Kidney (tissue), 14 donors: ENCODE measurements around the gene PSMC3. TPM values are rescaled to one million over a fixed set of nuclear protein-coding genes. Genes with fewer than 3 reads are reported as not detected.

Experiments
- DNase-seq, 5 donors: peaks; one replicate each; pipeline ENCODE4 v3.0.0-alpha.2; 2013 to 2020
- FAIRE-seq: peaks from 2 replicates; lab custom pipeline; 2012; peaks lifted over from hg19 to GRCh38; lab: Jason Lieb, UNC
- H3K27ac ChIP-seq, 2 donors: one replicate each; pipeline ENCODE4 v1.7.0; 2013; ENCODE audit warnings: low read depth in 2 of 2, low read length in 2 of 2, inconsistent platforms in 1 of 2
- H3K27me3 ChIP-seq: one replicate; pipeline ENCODE4 v1.7.1; 2013; ENCODE audit warnings: low read length, inconsistent platforms; ENCODE audit not compliant: control insufficient read depth, insufficient read depth
- H3K36me3 ChIP-seq, 3 donors: one replicate each; pipeline versions ENCODE4 v1.7.0 to v1.7.1; 2013; ENCODE audit warnings: low read length in 3 of 3, control low read depth in 1 of 3, inconsistent platforms in 1 of 3; ENCODE audit not compliant: insufficient read depth in 3 of 3, control insufficient read depth in 2 of 3
- H3K4me1 ChIP-seq, 3 donors: one replicate each; pipeline versions ENCODE4 v1.7.0 to v1.7.1; 2013; ENCODE audit warnings: low read length in 3 of 3, inconsistent platforms in 1 of 3, low read depth in 1 of 3; ENCODE audit not compliant: control insufficient read depth in 2 of 3, insufficient read depth in 2 of 3
- H3K4me3 ChIP-seq, 3 donors: one replicate each; pipeline versions ENCODE4 v1.7.0 to v1.8.1; 2013; ENCODE audit warnings: low read length in 3 of 3, control low read depth in 1 of 3, inconsistent platforms in 1 of 3
- H3K9ac ChIP-seq, 3 donors: one replicate each; pipeline versions ENCODE4 v1.7.0 to v1.7.1; 2013; ENCODE audit warnings: low read length in 3 of 3, control low read depth in 1 of 3, inconsistent platforms in 1 of 3
- H3K9me3 ChIP-seq, 3 donors: one replicate each; pipeline versions ENCODE4 v1.7.0 to v1.7.1; 2013; ENCODE audit warnings: low read length in 3 of 3, control low read depth in 1 of 3, inconsistent platforms in 1 of 3; ENCODE audit not compliant: control insufficient read depth in 2 of 3, insufficient read depth in 1 of 3
- intact Hi-C: fragments of 100-400 bp; cut with DNase I; formaldehyde crosslinking; loops from one replicate; pipeline ENCODE4 v1.11.1; 2022
- polyA plus RNA-seq: library from polyadenylated mRNA; stranded (reverse); fragments of 350-450 nt; fragmentation: Illumina TruSeq; extraction: RNeasy Lipid Tissue Mini Kit (QIAGEN cat#74804); gene quantifications from one replicate; pipeline ENCODE4 v1.2.3, GENCODE V29; 2014; ENCODE audit warnings: low read depth, low replicate concordance; ENCODE audit not compliant: insufficient read depth
- total RNA-seq: library from RNA; stranded (reverse); fragmentation: NEBNext Ultra II Directional; extraction: Animal tissue kit (Norgen Biotek cat#: 25700); gene quantifications from one replicate; pipeline ENCODE4 v1.2.1, GENCODE V29; 2021
- TF ChIP-seq, protein P1 (sequence below): IDR thresholded peaks from 3 replicates; pipeline ENCODE4 v1.5.1; 2012; ENCODE audit warnings: mild to moderate bottlenecking, moderate library complexity, borderline replicate concordance; ENCODE audit not compliant: insufficient read depth; ENCODE audit errors: extremely low read depth
- donor health status: control.
- donor health status: control.
- donor health status: control.
- donor health status: control.
- donor health status: control.
- donor health status: DM: yes; HTN: yes; CAD: no.
- donor health status: Normal renal cell carcinoma (clear cell type).

PSMC3 gene
- total and polyA plus RNA-seq, 2 donors from 2014 or later, result 103 to 171 TPM

DNA sequence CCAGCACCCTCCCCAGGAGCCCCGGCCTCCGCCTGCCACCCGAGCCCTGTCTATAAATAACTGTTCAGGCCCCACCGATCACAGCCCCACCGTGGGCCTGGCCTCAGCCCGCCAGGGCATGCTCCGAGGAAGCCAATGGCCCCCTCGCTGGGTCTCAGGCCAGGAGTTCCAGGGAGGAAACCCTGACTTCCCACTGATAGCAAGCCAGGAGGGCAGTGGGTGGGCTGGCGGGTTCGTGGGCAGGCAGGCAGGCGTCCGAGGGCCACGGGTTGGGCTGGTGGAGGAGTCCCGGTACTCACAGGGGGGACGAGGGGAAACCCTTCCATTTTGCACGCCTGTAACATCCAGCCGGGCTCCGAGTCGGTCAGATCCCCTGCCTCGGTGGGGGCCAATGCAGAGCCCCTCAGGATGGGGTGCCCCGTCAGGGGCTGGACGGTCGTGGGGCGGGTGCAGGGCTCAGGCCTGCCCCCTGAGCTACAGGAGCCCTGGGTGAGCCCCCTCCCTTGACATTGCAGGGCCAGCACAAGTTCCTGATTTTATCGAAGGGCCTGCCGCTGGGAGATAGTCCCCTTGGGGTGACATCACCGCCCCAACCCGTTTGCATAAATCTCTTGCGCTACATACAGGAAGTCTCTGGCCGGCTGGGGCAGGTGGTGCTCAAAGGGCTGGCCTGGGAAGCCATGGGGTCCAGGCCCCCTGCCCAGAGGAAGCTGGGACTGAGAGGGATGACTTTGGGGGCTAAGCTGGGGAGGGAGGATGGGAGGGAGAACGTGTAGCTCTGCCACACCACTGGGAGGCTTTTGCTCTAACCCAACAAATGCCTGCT is 48.0 kb downstream of the PSMC3 start, which contains the start of gene SPI1:
TSS of gene SPI1 (minus strand) at position 538 of the 826 bp plus-strand sequence. CDS start at position 344, 194 bp downstream.
- FAIRE-seq (no peak), DNase-seq (peak in 4 of 5 donors; percentile 40 to 82 (median 52))
- H3K4me3 ChIP-seq, result no peak within 1 kb of the TSS
- no peaks in the 10 kb centered on the region for H3K27me3 ChIP-seq
- H3K36me3 ChIP-seq, result no peaks in the 10 kb centered on the region
- peaks cover 0 to 2% (median 0%) of the 10 kb centered on the region in 3 donors for H3K9me3 ChIP-seq
- TF ChIP-seq, protein P1, sequence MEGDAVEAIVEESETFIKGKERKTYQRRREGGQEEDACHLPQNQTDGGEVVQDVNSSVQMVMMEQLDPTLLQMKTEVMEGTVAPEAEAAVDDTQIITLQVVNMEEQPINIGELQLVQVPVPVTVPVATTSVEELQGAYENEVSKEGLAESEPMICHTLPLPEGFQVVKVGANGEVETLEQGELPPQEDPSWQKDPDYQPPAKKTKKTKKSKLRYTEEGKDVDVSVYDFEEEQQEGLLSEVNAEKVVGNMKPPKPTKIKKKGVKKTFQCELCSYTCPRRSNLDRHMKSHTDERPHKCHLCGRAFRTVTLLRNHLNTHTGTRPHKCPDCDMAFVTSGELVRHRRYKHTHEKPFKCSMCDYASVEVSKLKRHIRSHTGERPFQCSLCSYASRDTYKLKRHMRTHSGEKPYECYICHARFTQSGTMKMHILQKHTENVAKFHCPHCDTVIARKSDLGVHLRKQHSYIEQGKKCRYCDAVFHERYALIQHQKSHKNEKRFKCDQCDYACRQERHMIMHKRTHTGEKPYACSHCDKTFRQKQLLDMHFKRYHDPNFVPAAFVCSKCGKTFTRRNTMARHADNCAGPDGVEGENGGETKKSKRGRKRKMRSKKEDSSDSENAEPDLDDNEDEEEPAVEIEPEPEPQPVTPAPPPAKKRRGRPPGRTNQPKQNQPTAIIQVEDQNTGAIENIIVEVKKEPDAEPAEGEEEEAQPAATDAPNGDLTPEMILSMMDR, result no peak
- H3K27ac ChIP-seq, result no peak within 1 kb of the TSS
- peaks cover 0 to 3% (median 0%) of the 10 kb centered on the region in 3 donors for H3K4me1 ChIP-seq
- intact Hi-C loops, result loop anchor here (10.0 kb wide), 1 partner anchor 77 kb away; no protein-coding TSS in a partner anchor
- no peak within 1 kb of the TSS for H3K9ac ChIP-seq

DNA sequence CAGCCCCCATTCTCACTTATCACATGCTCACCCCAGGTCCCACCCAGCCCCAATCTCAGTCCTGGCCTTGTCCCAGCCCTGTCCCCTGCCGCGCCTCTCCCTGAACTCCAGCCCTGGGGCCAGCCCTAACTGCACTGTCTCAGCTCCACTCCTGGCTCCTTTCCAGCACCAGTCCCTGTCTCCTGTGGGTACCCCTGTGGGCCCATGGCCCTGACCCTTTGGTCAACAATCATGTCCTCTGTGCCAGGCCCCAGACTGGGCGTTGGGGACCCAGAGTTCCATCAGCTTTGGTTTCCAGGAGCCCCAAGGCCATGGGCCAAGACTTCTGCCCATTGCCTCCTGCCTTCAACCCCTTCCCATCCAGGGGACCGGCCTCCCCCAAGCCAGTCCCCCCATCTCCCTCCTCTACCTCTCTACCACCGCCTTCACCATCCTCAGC is 48.6 kb downstream of the PSMC3 start:
- no peaks in the 10 kb centered on the region for H3K36me3 ChIP-seq
- no peak overlapping the region for H3K27ac ChIP-seq
- intact Hi-C loops, result loop anchor here (10.0 kb wide), 1 partner anchor 77 kb away; no protein-coding TSS in a partner anchor
- DNase-seq (peak in 1 of 5 donors; percentile 77), FAIRE-seq (no peak)
- no peaks in the 10 kb centered on the region for H3K27me3 ChIP-seq
- no peak overlapping the region for H3K4me3 ChIP-seq
- H3K9ac ChIP-seq, result no peak overlapping the region
- peaks cover 0 to 2% (median 0%) of the 10 kb centered on the region in 3 donors for H3K9me3 ChIP-seq
- TF ChIP-seq, protein P1, result no peak
- H3K4me1 ChIP-seq, result peaks cover 0 to 3% (median 0%) of the 10 kb centered on the region in 3 donors

DNA sequence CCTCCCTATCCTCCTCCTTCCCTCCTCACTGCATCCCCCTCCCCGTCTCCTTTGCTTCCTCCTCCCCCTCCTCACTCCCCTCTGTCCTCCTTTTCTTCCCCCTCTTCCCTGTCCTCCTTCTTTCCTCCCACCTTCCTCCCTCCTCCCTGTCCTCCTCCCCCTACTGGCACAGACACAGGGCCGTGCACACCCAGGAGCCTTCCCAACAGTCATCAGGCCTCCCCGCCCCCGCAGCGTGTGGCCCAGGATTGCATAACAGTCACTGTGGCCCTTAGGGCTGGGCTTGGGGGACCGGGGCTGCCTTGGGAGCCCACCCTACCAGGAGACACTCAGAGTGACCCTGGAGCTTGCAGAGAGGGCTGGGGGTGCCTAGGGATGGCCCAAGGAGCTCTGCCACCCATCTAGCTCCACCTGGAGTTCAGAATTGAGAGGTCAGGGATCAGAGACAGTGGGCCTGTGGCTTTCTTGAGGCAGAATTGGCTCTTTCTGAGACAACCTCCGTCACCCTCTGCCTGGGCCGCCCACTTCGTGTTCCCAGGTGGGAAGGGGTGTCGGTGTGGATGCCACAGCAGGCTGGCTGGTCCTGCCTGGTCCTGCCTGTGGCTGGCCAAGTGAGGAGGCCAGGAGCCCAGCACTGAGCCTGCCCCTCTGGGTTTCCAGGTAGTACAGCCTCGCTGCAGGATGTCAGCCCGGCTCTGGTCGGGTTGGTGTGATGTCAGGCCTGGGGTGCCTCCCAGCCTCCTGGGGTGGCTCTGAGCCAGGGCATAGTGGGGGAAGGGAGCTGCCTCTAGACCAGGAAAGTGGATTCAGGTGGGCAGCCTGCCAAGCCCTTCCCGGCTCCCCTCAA is 49.5 kb downstream of the PSMC3 start:
- no peak overlapping the region for H3K27ac ChIP-seq
- FAIRE-seq, result no peak
- no peaks in the 10 kb centered on the region for H3K27me3 ChIP-seq
- intact Hi-C loops, result loop anchor here (10.0 kb wide), 1 partner anchor 78 kb away; no protein-coding TSS in a partner anchor
- no peak overlapping the region for H3K4me3 ChIP-seq
- H3K36me3 ChIP-seq, result no peaks in the 10 kb centered on the region
- peak in 3 of 5 donors; percentile 37 to 82 (median 52) for DNase-seq
- peaks cover 0 to 2% (median 0%) of the 10 kb centered on the region in 3 donors for H3K9me3 ChIP-seq
- H3K9ac ChIP-seq, result no peak overlapping the region
- H3K4me1 ChIP-seq, result peaks cover 0 to 3% (median 0%) of the 10 kb centered on the region in 3 donors
- TF ChIP-seq, protein P1, result no peak
